ENCODE results near the gene FANCE. TPM values are rescaled to one million over a fixed set of nuclear protein-coding genes. Genes with fewer than 3 reads are reported as not detected.
A peak's percentile ranks its signal among the peaks of the same experiment; 100 is the strongest.

The FANCE gene
- total and polyA plus RNA-seq, 7 donors, result 3.8 to 15.2 (median 7.1) TPM

GRCh38 chr6:35468181-35468979 is 16.2 kb downstream of the FANCE start, which contains the start of gene RPL10A:
Gene RPL10A (plus strand): TSS chr6:35468401. CDS start chr6:35468435, 34 bp downstream.
- 0 to 1% (median 0%) methylated on average over 63 to 86 of the region's 86 CpGs for WGBS, 3 donors
- peak; percentile 93 to 97 for DNase-seq
- Histone ChIP-seq H3K27ac (peak within 1 kb of the TSS; percentile 89), H3K36me3 (ENCODE audit: insufficient read depth in 1 of 2, low read depth in 1 of 2) (peaks cover 0 to 78% of the 10 kb centered on the region in 2 donors), H3K4me3 (peak within 1 kb of the TSS; percentile 91), H3K9me3 (no peaks in the 10 kb centered on the region), H3K4me1 (peaks cover 20% of the 10 kb centered on the region), H3K27me3 (ENCODE audit: insufficient read depth in 3 of 3, low read length in 2 of 3) (no peaks in the 10 kb centered on the region)
- TF ChIP-seq CTCF (IDR thresholded peaks at IDR 0.05), result peak; percentile 92
- intact Hi-C loops (cut with DNase I), result loop anchor here in 1 of 2 donors (1.0 to 5.0 kb wide), 2 partner anchors 126 to 171 kb away; partner anchors contain the start of genes DEF6 and PPARD
- peak; percentile 88 to 90 (median 90) for ATAC-seq

GRCh38 chr6:35468980-35469750 is 17.0 kb downstream of the FANCE start:
- H3K27me3 ChIP-seq (ENCODE audit: insufficient read depth in 3 of 3, low read length in 2 of 3), result no peaks in the 10 kb centered on the region
- H3K27ac ChIP-seq, result peak overlapping the region; percentile 89
- peaks cover 0 to 80% of the 10 kb centered on the region in 2 donors for H3K36me3 ChIP-seq (ENCODE audit: insufficient read depth in 1 of 2, low read depth in 1 of 2)
- ATAC-seq (peak; percentile 1 to 37 (median 34)), DNase-seq (peak in 1 of 2 donors; percentile 52)
- H3K4me1 ChIP-seq, result peaks cover 20% of the 10 kb centered on the region
- 5 to 8% (median 6%) methylated on average over 33 to 37 of the region's 37 CpGs for WGBS, 3 donors
- TF ChIP-seq CTCF (IDR thresholded peaks at IDR 0.05), result no peak
- intact Hi-C loops (cut with DNase I), result loop anchor here in 1 of 2 donors (1.0 to 5.0 kb wide), 2 partner anchors 127 to 172 kb away; partner anchors contain the start of genes DEF6 and PPARD
- peak overlapping the region; percentile 91 for H3K4me3 ChIP-seq
- H3K9me3 ChIP-seq, result no peaks in the 10 kb centered on the region

- H3K4me1 ChIP-seq, result peaks cover 20% of the 10 kb centered on the region
- H3K36me3 ChIP-seq (ENCODE audit: insufficient read depth in 1 of 2, low read depth in 1 of 2), result peaks cover 0 to 85% of the 10 kb centered on the region in 2 donors
- no peaks in the 10 kb centered on the region for H3K27me3 ChIP-seq (ENCODE audit: insufficient read depth in 3 of 3, low read length in 2 of 3)
- peak overlapping the region; percentile 89 for H3K27ac ChIP-seq
- 40 to 48% (median 41%) methylated on average over 18 of the region's 18 CpGs for WGBS, 3 donors
- intact Hi-C loops (cut with DNase I), result loop anchor here in 1 of 2 donors (5.0 kb wide), 1 partner anchor 128 kb away; the partner anchor contains the start of gene PPARD
- peak in 1 of 2 donors; percentile 60 for DNase-seq
- no peak for TF ChIP-seq CTCF (IDR thresholded peaks at IDR 0.05)
- H3K4me3 ChIP-seq, result peak overlapping the region; percentile 91
- H3K9me3 ChIP-seq, result no peaks in the 10 kb centered on the region
- no peak for ATAC-seq
These were observed 17.9 kb downstream of the FANCE start for GRCh38 chr6:35469751-35470662.

- no peak for ATAC-seq
- H3K27ac ChIP-seq, result peak overlapping the region; percentile 89
- intact Hi-C loops (cut with DNase I), result no loop called here
- H3K36me3 ChIP-seq (ENCODE audit: insufficient read depth in 1 of 2, low read depth in 1 of 2), result peaks cover 0 to 84% of the 10 kb centered on the region in 2 donors
- 49 to 60% (median 59%) methylated on average over 3 of the region's 3 CpGs for WGBS, 3 donors
- no peak for TF ChIP-seq CTCF (IDR thresholded peaks at IDR 0.05)
- peak in 1 of 2 donors; percentile 32 for DNase-seq
- H3K4me1 ChIP-seq, result peaks cover 20% of the 10 kb centered on the region
- peak overlapping the region; percentile 91 for H3K4me3 ChIP-seq
- no peaks in the 10 kb centered on the region for H3K9me3 ChIP-seq
- H3K27me3 ChIP-seq (ENCODE audit: insufficient read depth in 3 of 3, low read length in 2 of 3), result no peaks in the 10 kb centered on the region
These were observed 18.6 kb downstream of the FANCE start for GRCh38 chr6:35470663-35471120.
